Panc1 (cell line): ENCODE data around the gene FAP. TPM values are rescaled to one million over a fixed set of nuclear protein-coding genes. Genes with fewer than 3 reads are reported as not detected.

ENCODE experiments used
- ATAC-seq: fragments of 200-7000 bp; cut with Tn5 transposase; 2 replicates; pipeline ENCODE4 v1.9.1; 2020; ENCODE audit warnings: mild to moderate bottlenecking, moderate library complexity
- BruUV-seq: library from RNA; stranded (reverse); fragments of 400-500 nt; replicated peaks from 2 replicates; lab custom pipeline; 2021; lab: Mats Ljungman, UMichigan
- CTCF ChIA-PET: fragments of 300-600 bp; sonication (Branson Sonifier 250); formaldehyde crosslinking; loops from one replicate; lab custom pipeline; 2022; ENCODE audit warnings: antibody characterized with exemption; lab: Charles Lee
- POLR2A ChIA-PET: fragments of 300-600 bp; sonication (Branson Sonifier 250); formaldehyde crosslinking; loops from one replicate; lab custom pipeline; 2022; ENCODE audit warnings: antibody characterized with exemption; lab: Charles Lee
- DNase-seq: peaks from one replicate; pipeline ENCODE4 v3.0.0-alpha.2; 2010; ENCODE audit warnings: low read depth, low spot score
- H3K27ac ChIP-seq: 2 replicates; pipeline ENCODE4 v1.5.1; 2011; ENCODE audit warnings: mild to moderate bottlenecking, low read length, inconsistent platforms
- H3K27me3 ChIP-seq: fragments of 200-500 bp; sonication (Bioruptor generic); 2 replicates; pipeline ENCODE4 v1.6.0; 2014; ENCODE audit warnings: low read length, inconsistent platforms; ENCODE audit not compliant: control insufficient read depth, insufficient read depth
- H3K36me3 ChIP-seq: fragments of 200-500 bp; sonication (Bioruptor generic); 2 replicates; pipeline ENCODE4 v1.5.1; 2014; ENCODE audit warnings: inconsistent platforms, mild to moderate bottlenecking, low read length, moderate library complexity; ENCODE audit not compliant: control insufficient read depth, insufficient read depth
- H3K4me1 ChIP-seq: 2 replicates; pipeline ENCODE4 v1.5.1; 2011; ENCODE audit warnings: inconsistent platforms, mild to moderate bottlenecking, low read length, moderate library complexity; ENCODE audit not compliant: control insufficient read depth, insufficient read depth
- H3K4me3 ChIP-seq, 2 experiments: 2 replicates each; pipeline ENCODE4 v1.5.1; 2011 to 2012; ENCODE audit warnings: low read depth in 2 of 2, low read length in 2 of 2, mild to moderate bottlenecking in 2 of 2, inconsistent platforms in 1 of 2, moderate library complexity in 1 of 2
- H3K9me3 ChIP-seq: fragments of 200-500 bp; sonication (Bioruptor generic); 2 replicates; pipeline ENCODE4 v1.5.1; 2014; ENCODE audit warnings: low read depth, mild to moderate bottlenecking, inconsistent platforms, low read length, moderate library complexity; ENCODE audit not compliant: control insufficient read depth, insufficient read depth
- CTCF ChIP-seq: fragments of 450-650 bp; IDR thresholded peaks from 2 replicates; pipeline ENCODE4 v1.5.1; 2017; ENCODE audit warnings: mild to moderate bottlenecking
- POLR2AphosphoS5 ChIP-seq: IDR thresholded peaks from 2 replicates; pipeline ENCODE4 v1.6.1; 2012; ENCODE audit warnings: mild to moderate bottlenecking, low read depth, low read length, moderate library complexity
- REST ChIP-seq, 2 experiments: IDR thresholded peaks; 2 replicates each; pipeline ENCODE4 v1.6.1; 2011 to 2012; ENCODE audit warnings: low read depth in 2 of 2, control low read depth in 1 of 2, low read length in 1 of 2, mild to moderate bottlenecking in 1 of 2, moderate library complexity in 1 of 2; ENCODE audit not compliant: insufficient read depth in 1 of 2
- SIN3A ChIP-seq: IDR thresholded peaks from 2 replicates; pipeline ENCODE4 v1.6.1; 2012; ENCODE audit warnings: low read depth, mild to moderate bottlenecking, low read length, moderate library complexity, borderline replicate concordance; ENCODE audit not compliant: insufficient read depth
- TCF7L2 ChIP-seq: IDR thresholded peaks from 2 replicates; pipeline ENCODE4 v1.6.1; 2011; ENCODE audit warnings: mild to moderate bottlenecking, low read depth, low read length, inconsistent platforms
- in situ Hi-C: cut with HindIII; loops from 2 replicates; pipeline ENCODE4 v1.10.0; 2016; ENCODE audit warnings: low sequenced_read_pairs, low pct_unique_long_range_greater_than_20kb
- intact Hi-C: fragments of 100-400 bp; cut with micrococcal nuclease; formaldehyde crosslinking; loops from one replicate; pipeline ENCODE4 v1.10.0; 2022; ENCODE audit not compliant: unreplicated experiment
- total RNA-seq: library from RNA; stranded (reverse); gene quantifications from one replicate; pipeline ENCODE4 v1.2.1, GENCODE V29; 2021; ENCODE audit not compliant: unreplicated experiment

The FAP gene
- total RNA-seq, 1 experiment from 2014 or later, result not detected

- Histone ChIP-seq H3K4me3 (no peak overlapping the region), H3K4me1 (no peaks in the 10 kb centered on the region), H3K27me3 (no peaks in the 10 kb centered on the region), H3K36me3 (no peaks in the 10 kb centered on the region), H3K9me3 (no peaks in the 10 kb centered on the region), H3K27ac (no peak overlapping the region)
- POLR2A ChIA-PET, result no interaction called here
- CTCF ChIA-PET, result no interaction called here
- ATAC-seq (no peak), DNase-seq (no peak)
- intact Hi-C loops, result no loop called here
- in situ Hi-C loops, result no loop called here
- no TSS peak for BruUV-seq
- TF ChIP-seq TCF7L2 (no peak), REST (IDR thresholded peaks at IDR 0.05; ENCODE audit: insufficient read depth in 1 of 2, low read depth in 2 of 2, low read length in 1 of 2) (no peak), CTCF (no peak), POLR2AphosphoS5 (no peak), SIN3A (no peak)
Observed at GRCh38 chr2:162210385-162210784, 32.9 kb downstream of the FAP start.

- TF ChIP-seq POLR2AphosphoS5 (no peak), SIN3A (no peak), CTCF (no peak), REST (IDR thresholded peaks at IDR 0.05; ENCODE audit: insufficient read depth in 1 of 2, low read depth in 2 of 2, low read length in 1 of 2) (no peak), TCF7L2 (no peak)
- ATAC-seq, result no peak
- no peak overlapping the region for H3K4me3 ChIP-seq
- no peaks in the 10 kb centered on the region for H3K4me1 ChIP-seq
- ChIA-PET CTCF (no interaction called here), POLR2A (no interaction called here)
- no peaks in the 10 kb centered on the region for H3K9me3 ChIP-seq
- H3K27ac ChIP-seq, result no peak overlapping the region
- H3K36me3 ChIP-seq, result no peaks in the 10 kb centered on the region
- DNase-seq, result no peak
- peaks cover 3% of the 10 kb centered on the region; the same call in 1 of the 2 replicates for H3K27me3 ChIP-seq
- no TSS peak for BruUV-seq
- in situ Hi-C loops (no loop called here), intact Hi-C loops (no loop called here)
Observed at GRCh38 chr2:162202203-162202602, 41.0 kb downstream of the FAP start.
